Measurements from ENCODE around the gene UQCRHL.
"Not testable (repeated sequence)": the region's sequence is repeated elsewhere in the genome, so short reads cannot be mapped to it uniquely, and the experiment has no call there.

Gene UQCRHL

GRCh38 chr1:15835205-15835740 is 27.8 kb upstream of the UQCRHL start:
- DNase-seq (ENCODE audit: low spot score), result no peak

GRCh38 chr1:15834406-15835204 is 27.2 kb upstream of the UQCRHL start:
- DNase-seq (ENCODE audit: low spot score), result peak; percentile 77

GRCh38 chr1:15833842-15834405 is 26.5 kb upstream of the UQCRHL start:
- no peak for DNase-seq (ENCODE audit: low spot score)

- no peak for DNase-seq (ENCODE audit: low spot score)
Observed at GRCh38 chr1:15833069-15833679, 25.7 kb upstream of the UQCRHL start.

- no peak for DNase-seq (ENCODE audit: low spot score)
Observed at GRCh38 chr1:15830258-15830657, 22.8 kb upstream of the UQCRHL start.

- not testable (repeated sequence) for DNase-seq (ENCODE audit: low spot score)
Observed at GRCh38 chr1:15828931-15829330, 21.5 kb upstream of the UQCRHL start.

GRCh38 chr1:15827567-15827966 is 20.1 kb upstream of the UQCRHL start:
- not testable (repeated sequence) for DNase-seq (ENCODE audit: low spot score)

GRCh38 chr1:15826810-15827507 is 19.5 kb upstream of the UQCRHL start:
- no peak for DNase-seq (ENCODE audit: low spot score)

- DNase-seq (ENCODE audit: low spot score), result no peak
Observed at GRCh38 chr1:15825800-15826199, 18.4 kb upstream of the UQCRHL start.

- no peak for DNase-seq (ENCODE audit: low spot score)
Observed at GRCh38 chr1:15820478-15820877, 13.0 kb upstream of the UQCRHL start.

- no peak for DNase-seq (ENCODE audit: low spot score)
Observed at GRCh38 chr1:15816674-15817073, 9.2 kb upstream of the UQCRHL start.

- DNase-seq (ENCODE audit: low spot score), result no peak
Observed at GRCh38 chr1:15810073-15810472, 2.6 kb upstream of the UQCRHL start.

- no peak for DNase-seq (ENCODE audit: low spot score)
Observed at GRCh38 chr1:15808955-15809354, 1.5 kb upstream of the UQCRHL start.

GRCh38 chr1:15807121-15807520 is 328 bp downstream of the UQCRHL start:
- DNase-seq (ENCODE audit: low spot score), result no peak

GRCh38 chr1:15804060-15804459 is 3.4 kb downstream of the UQCRHL start:
- no peak for DNase-seq (ENCODE audit: low spot score)

GRCh38 chr1:15803380-15803779 is 4.1 kb downstream of the UQCRHL start:
- no peak for DNase-seq (ENCODE audit: low spot score)

- DNase-seq (ENCODE audit: low spot score), result no peak
Observed at GRCh38 chr1:15802234-15802965, 5.0 kb downstream of the UQCRHL start.

- peak; percentile 80 for DNase-seq (ENCODE audit: low spot score)
Observed at GRCh38 chr1:15799928-15800835, 7.3 kb downstream of the UQCRHL start.

GRCh38 chr1:15799004-15799867 is 8.2 kb downstream of the UQCRHL start:
- no peak for DNase-seq (ENCODE audit: low spot score)

Measured in HuH-7 (cell line).